ENCODE results near the gene SLC26A9.
"Not testable (repeated sequence)": the region's sequence is repeated elsewhere in the genome, so short reads cannot be mapped to it uniquely, and the experiment has no call there.

The SLC26A9 gene

DNA sequence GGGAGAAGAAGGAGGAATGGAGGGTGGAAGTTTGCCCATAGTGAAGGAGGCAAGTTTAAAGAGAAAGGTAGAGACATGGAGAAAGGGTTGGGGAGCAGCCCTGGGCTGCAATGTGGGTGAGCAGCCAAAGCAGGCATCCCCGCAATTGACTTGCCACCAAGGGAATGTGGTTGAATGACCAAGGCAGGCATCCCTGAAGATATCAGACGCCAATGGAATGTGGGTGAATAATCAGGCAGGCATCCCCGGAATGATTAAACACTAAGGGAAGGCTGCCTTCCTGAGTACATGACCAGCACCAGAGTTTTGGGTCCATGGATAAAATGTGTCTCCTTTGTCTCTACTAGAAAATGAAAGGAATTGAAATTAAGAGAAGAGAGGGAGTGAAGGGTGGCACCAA lies 53.5 kb downstream of the SLC26A9 start:
- DNase-seq (ENCODE audit: low spot score), result peak; percentile 66

DNA sequence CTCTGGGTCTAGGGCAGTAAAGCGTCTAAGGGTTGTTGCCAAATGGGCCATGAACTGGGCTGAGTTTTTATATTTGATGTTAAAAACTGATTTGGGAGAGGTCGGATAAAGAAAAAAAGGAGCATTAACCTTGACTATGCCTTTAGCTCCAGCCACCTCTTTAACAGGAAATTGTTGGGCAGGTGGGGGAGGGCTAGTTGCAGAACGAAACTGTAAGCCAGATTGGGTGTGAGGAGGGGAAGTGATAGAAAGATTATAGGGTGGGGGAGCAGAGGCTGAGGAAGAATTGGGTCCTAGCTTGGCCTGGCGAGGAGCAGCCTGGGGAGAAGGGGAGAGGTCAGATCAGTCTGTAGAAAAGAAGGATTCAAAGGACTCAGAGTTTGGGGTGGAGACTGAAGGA lies 54.2 kb downstream of the SLC26A9 start:
- DNase-seq (ENCODE audit: low spot score), result not testable (repeated sequence)

DNA sequence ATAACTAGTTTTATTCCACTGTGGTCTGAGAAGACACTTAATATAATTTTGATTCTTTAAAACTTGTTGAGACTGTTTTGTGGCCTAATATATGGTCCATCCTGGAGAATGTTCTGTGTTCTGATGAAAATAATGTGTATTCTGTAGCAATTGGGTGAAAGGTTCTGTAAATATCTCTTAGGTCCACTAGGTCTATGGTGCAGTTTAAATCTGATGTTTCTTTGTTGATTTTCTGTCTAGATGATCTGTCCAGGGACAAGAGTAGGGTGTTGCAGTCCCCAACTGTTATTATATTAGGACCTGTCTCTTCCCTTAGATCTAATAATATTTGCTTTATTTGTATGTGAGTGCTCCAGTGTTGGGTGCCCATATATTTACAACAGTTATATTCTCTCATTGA lies 59.5 kb downstream of the SLC26A9 start:
- DNase-seq (ENCODE audit: low spot score), result no peak

DNA sequence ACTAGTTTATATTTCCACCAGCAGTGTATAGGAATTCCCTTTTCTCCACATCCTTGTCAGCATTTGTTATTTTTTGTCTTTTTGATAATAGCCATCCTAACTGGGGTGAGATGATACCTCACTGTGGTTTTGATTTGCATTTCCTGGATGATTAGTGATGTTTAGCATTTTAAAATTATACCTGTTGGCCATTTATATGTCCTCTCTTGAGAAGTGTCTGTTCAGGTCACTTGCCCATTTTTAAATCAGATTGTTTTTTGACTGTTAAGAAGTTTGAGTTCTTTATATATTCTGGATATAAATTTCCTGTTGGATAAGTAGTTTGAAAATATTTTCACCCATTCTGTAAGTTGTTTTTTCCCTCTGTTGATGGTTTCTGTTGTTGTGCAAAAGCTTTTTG lies 62.3 kb downstream of the SLC26A9 start:
- DNase-seq (ENCODE audit: low spot score), result no peak

DNA sequence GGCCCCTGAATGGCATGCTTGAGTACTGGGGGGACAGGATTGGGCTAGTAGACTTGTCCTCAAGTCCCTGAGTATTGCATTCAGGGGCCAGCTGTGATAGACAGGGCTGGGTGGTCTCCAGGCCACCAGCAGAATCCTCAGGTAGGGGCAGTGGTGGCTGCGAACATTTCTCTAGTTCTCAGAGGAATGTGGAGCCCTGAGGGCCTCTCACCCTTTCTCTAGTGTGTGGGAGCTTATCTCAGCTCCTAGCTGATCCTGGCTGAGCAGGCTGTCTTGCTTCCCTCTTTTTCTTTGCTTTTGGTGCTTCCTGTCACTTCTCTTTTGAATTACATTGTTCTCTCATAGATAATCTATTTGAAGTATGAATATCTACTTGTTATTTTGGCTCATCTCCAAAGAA lies 63.3 kb downstream of the SLC26A9 start:
- no peak for DNase-seq (ENCODE audit: low spot score)

DNA sequence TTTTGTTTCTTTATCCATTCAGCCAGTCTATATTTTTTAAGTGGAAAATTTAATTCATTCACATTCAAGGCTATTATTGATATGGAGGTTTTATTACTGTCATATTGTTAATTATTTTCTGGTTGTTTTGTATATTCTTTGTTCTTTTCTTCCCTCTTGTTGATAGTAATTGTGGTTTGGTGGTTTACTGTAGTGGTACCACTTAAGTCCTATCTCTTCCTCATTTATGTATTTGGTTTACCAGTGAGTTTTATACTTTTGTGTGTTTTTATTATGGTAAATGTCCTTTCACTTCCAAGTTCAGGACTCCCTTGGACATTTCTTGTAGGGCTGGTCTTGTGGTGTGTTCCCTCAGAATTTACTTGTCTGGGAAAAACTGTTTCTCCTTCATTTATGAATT lies 65.2 kb downstream of the SLC26A9 start:
- DNase-seq (ENCODE audit: low spot score), result no peak

DNA sequence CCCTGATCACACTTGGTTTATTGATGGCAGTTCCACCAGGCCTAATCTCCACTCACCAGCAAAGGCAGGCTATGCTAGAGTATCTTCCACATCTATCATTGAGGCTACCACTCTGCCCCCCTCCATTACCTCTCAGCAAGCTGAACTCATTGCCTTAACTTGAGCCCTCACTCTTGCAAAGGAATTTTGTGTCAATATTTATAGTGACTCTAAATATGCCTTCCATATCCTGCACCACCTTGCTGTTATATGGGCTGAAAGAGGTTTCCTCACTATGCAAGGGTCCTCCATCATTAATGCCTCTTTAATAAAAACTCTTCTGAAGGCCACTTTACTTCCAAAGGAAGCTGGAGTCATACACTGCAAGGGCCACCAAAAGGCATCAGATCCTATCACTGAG lies 70.1 kb downstream of the SLC26A9 start:
- not testable (repeated sequence) for DNase-seq (ENCODE audit: low spot score)

DNA sequence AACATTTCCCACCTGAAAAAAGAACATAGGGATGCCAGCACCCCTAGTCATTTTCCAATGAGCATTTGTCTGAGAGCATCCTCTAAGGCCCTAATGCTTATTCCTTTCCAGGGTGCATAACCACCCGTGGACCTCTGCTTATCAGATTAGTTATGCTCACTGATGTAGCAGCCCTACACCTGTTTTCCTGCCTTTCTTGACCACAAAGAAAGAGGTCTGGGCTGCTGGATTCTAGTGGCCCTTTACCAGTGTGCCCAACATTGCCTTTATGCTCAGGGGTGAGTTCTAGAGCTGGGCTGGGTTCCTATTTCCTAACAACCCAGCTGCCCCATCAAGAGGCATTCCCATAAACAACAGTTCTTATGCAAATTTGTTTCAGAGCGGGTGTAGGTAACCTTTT lies 73.0 kb downstream of the SLC26A9 start:
- DNase-seq (ENCODE audit: low spot score), result no peak
